NOMO-1 (cell line): ENCODE results near the gene SWI5.
"Not testable (repeated sequence)": the region's sequence is repeated elsewhere in the genome, so short reads cannot be mapped to it uniquely, and the experiment has no call there.

Experiments
- DNase-seq, 2 experiments: peaks; one replicate each; lab custom pipeline; 2025; ENCODE audit not compliant: unreplicated experiment in 2 of 2; lab: John Stamatoyannopoulos, UW

Gene SWI5

GRCh38 chr9:128276008-128276573 lies at the start of gene SWI5:
Gene SWI5, plus strand, starts transcription at chr9:128276276.
- DNase-seq, result peak; percentile 98 to 99

GRCh38 chr9:128226412-128226801 lies 49.7 kb upstream of the SWI5 start:
- DNase-seq, result peak; percentile 43 to 51

- DNase-seq, result not testable (repeated sequence)
These were observed 45.2 kb upstream of the SWI5 start for GRCh38 chr9:128230897-128231296.

GRCh38 chr9:128231638-128232527 lies 44.2 kb upstream of the SWI5 start:
- no peak for DNase-seq

GRCh38 chr9:128232528-128233428 lies 43.3 kb upstream of the SWI5 start:
- DNase-seq, result no peak

- no peak for DNase-seq
These were observed 42.2 kb upstream of the SWI5 start for GRCh38 chr9:128233817-128234406.

- DNase-seq, result no peak
These were observed 34.0 kb upstream of the SWI5 start for GRCh38 chr9:128242124-128242523.

- no peak for DNase-seq
These were observed 33.3 kb upstream of the SWI5 start for GRCh38 chr9:128242828-128243214.

- no peak for DNase-seq
These were observed 32.7 kb upstream of the SWI5 start for GRCh38 chr9:128243215-128244018.

GRCh38 chr9:128244091-128244836 lies 31.8 kb upstream of the SWI5 start:
- no peak for DNase-seq

GRCh38 chr9:128244837-128245231 lies 31.2 kb upstream of the SWI5 start:
- peak; percentile 89 to 91 for DNase-seq

- peak; percentile 21 to 44 for DNase-seq
These were observed 30.5 kb upstream of the SWI5 start for GRCh38 chr9:128245421-128246151.

GRCh38 chr9:128246471-128246870 lies 29.6 kb upstream of the SWI5 start:
- no peak for DNase-seq

GRCh38 chr9:128247226-128247803 lies 28.8 kb upstream of the SWI5 start:
- DNase-seq, result no peak

- no peak for DNase-seq
These were observed 26.5 kb upstream of the SWI5 start for GRCh38 chr9:128249558-128249907.

GRCh38 chr9:128249908-128250838 lies 25.9 kb upstream of the SWI5 start:
- DNase-seq, result peak; percentile 37 to 41
